Panc1 (cell line): Measurements from ENCODE around the gene CYP2W1.

ENCODE experiments used
- CTCF ChIP-seq: fragments of 450-650 bp; IDR thresholded peaks from 2 replicates; pipeline ENCODE4 v1.5.1; 2017; ENCODE audit warnings: mild to moderate bottlenecking
- POLR2AphosphoS5 ChIP-seq: IDR thresholded peaks from 2 replicates; pipeline ENCODE4 v1.6.1; 2012; ENCODE audit warnings: mild to moderate bottlenecking, low read depth, low read length, moderate library complexity
- REST ChIP-seq, 2 experiments: IDR thresholded peaks; 2 replicates each; pipeline ENCODE4 v1.6.1; 2011 to 2012; ENCODE audit warnings: low read depth in 2 of 2, control low read depth in 1 of 2, low read length in 1 of 2, mild to moderate bottlenecking in 1 of 2, moderate library complexity in 1 of 2; ENCODE audit not compliant: insufficient read depth in 1 of 2
- SIN3A ChIP-seq: IDR thresholded peaks from 2 replicates; pipeline ENCODE4 v1.6.1; 2012; ENCODE audit warnings: low read depth, mild to moderate bottlenecking, low read length, moderate library complexity, borderline replicate concordance; ENCODE audit not compliant: insufficient read depth

GRCh38 chr7:974820-975681 lies 7.9 kb upstream of the CYP2W1 start, which contains the start of gene COX19:
- TF ChIP-seq POLR2AphosphoS5 (peak; percentile 95), CTCF (no peak), REST (IDR thresholded peaks at IDR 0.05; ENCODE audit: insufficient read depth in 1 of 2, low read depth in 2 of 2, low read length in 1 of 2) (0 out of 4 replicates have a peak, but pooled peaks of 1 of the 2 experiments have one; percentile 10), SIN3A (peak; percentile 82; the same call in 1 of the 2 replicates)
